ENCODE measurements around the gene FLT4. TPM values are rescaled to one million over a fixed set of nuclear protein-coding genes. Genes with fewer than 3 reads are reported as not detected.

Gene FLT4
- total and polyA plus RNA-seq, 9 of the 15 experiments (the other 6 are each of a cell fraction or from before 2014, with no cell fraction given): 0.01 to 0.42 (median 0.14) TPM; not detected in 2

GRCh38 chr5:180628211-180628610 is 21.2 kb downstream of the FLT4 start:
- Histone ChIP-seq H3K4me3 (no peak overlapping the region), H3K4me2 (ENCODE audit: insufficient read depth, low read length) (no peak overlapping the region), H3K4me1 (replicated peaks in 1 of 2; ENCODE audit: control insufficient read depth in 2 of 2, insufficient read depth in 2 of 2, low read length in 2 of 2) (peaks cover 0 to 64% of the 10 kb centered on the region in 2 experiments; a peak in 2 of 5 replicates), H3K27me3 (ENCODE audit: control insufficient read depth in 2 of 2, insufficient read depth in 2 of 2, low read length in 2 of 2) (peaks cover 17 to 74% of the 10 kb centered on the region in 2 experiments; a peak in 4 of 5 replicates), H3K79me2 (ENCODE audit: control insufficient read depth, insufficient read depth, low read length) (no peaks in the 10 kb centered on the region), H4K20me1 (replicated peaks; ENCODE audit: control insufficient read depth, insufficient read depth, low read length) (peaks cover 6% of the 10 kb centered on the region), H3K36me3 (ENCODE audit: control insufficient read depth, insufficient read depth, low read length) (no peaks in the 10 kb centered on the region), H3K27ac (ENCODE audit: extremely low read depth, low read depth, low read length) (no peak overlapping the region), H2AFZ (ENCODE audit: low read depth, low read length) (no peak overlapping the region), H3K9ac (ENCODE audit: insufficient read depth in 1 of 2, low read depth in 2 of 2, low read length in 2 of 2) (no peak overlapping the region), H3K9me1 (ENCODE audit: control insufficient read depth, insufficient read depth, low read length) (no peaks in the 10 kb centered on the region), H3K9me3 (replicated peaks; ENCODE audit: control insufficient read depth, insufficient read depth, low read depth, low read length) (no peaks in the 10 kb centered on the region)
- intact Hi-C loops (cut with micrococcal nuclease) (no loop called here), in situ Hi-C loops (cut with MboI) (no loop called here)
- BruUV-seq (replicated peaks): no TSS peak
- FAIRE-seq (no peak), ATAC-seq (no peak), DNase-seq (ENCODE audit: extremely low read depth in 1 of 4, low spot score in 3 of 4) (no peak)
- CTCF ChIA-PET (ENCODE audit: low intra/inter-chr PET ratio): no interaction called here
- POLR2A ChIA-PET: interaction anchor here (0.6 kb wide), 1 partner anchor 18 kb away, joined by 3 read pairs; no protein-coding TSS in a partner anchor
- WGBS (ENCODE audit: insufficient coverage, low coverage, missing lambda C conversion rate): 5% methylated on average over 11 of the region's 14 CpGs
- TF ChIP-seq GTF2F1 (IDR thresholded peaks at IDR 0.05; ENCODE audit: low read depth, low read length): no peak
- TF ChIP-seq CHCHD3 (CRISPR knock-in tag; IDR thresholded peaks at IDR 0.05): no peak
- TF ChIP-seq HCFC1 (IDR thresholded peaks at IDR 0.05; ENCODE audit: low read depth, low read length): no peak
- TF ChIP-seq U2AF1 (optimal IDR thresholded peaks at IDR 0.05; ENCODE audit: low read depth, low read length): no peak
- TF ChIP-seq NELFE (IDR thresholded peaks at IDR 0.05; ENCODE audit: insufficient read depth, insufficient read length): no peak
- no peak for TF ChIP-seq BCOR (IDR thresholded peaks at IDR 0.05)
- no peak for TF ChIP-seq SRSF7 (optimal IDR thresholded peaks at IDR 0.05; ENCODE audit: low read depth, low read length)
- TF ChIP-seq GABPA (tag; conservative IDR thresholded peaks at IDR 0.05; ENCODE audit: low read depth): no peak
- TF ChIP-seq ZFPM2 (CRISPR knock-in tag; IDR thresholded peaks at IDR 0.05): no peak
